Calu3 (cell line): ENCODE results near the gene RPS6KA2. TPM values are rescaled to one million over a fixed set of nuclear protein-coding genes. Genes with fewer than 3 reads are reported as not detected.

Experiments
- BruUV-seq: library from RNA; stranded (reverse); fragments of 400-500 nt; replicated peaks from 2 replicates; lab custom pipeline; 2021; lab: Mats Ljungman, UMichigan
- CTCF ChIA-PET: fragments of 300-600 bp; sonication (Branson Sonifier 250); formaldehyde crosslinking; loops from one replicate; lab custom pipeline; 2022; ENCODE audit warnings: antibody characterized with exemption; lab: Charles Lee
- DNase-seq: peaks from one replicate; pipeline ENCODE4 v3.0.0; 2022
- H3K27ac Mint-ChIP-seq: one replicate; pipeline ENCODE4 v1.8.0; 2022; ENCODE audit warnings: mixed read lengths; ENCODE audit not compliant: unreplicated experiment
- H3K27me3 Mint-ChIP-seq: one replicate; pipeline ENCODE4 v1.8.0; 2022; ENCODE audit warnings: mixed read lengths; ENCODE audit not compliant: unreplicated experiment
- H3K36me3 Mint-ChIP-seq: one replicate; pipeline ENCODE4 v1.8.0; 2022; ENCODE audit warnings: mild to moderate bottlenecking, moderate library complexity, mixed read lengths; ENCODE audit not compliant: insufficient read depth, unreplicated experiment
- H3K4me1 Mint-ChIP-seq: one replicate; pipeline ENCODE4 v1.8.0; 2022; ENCODE audit warnings: mild to moderate bottlenecking, low read depth, mixed read lengths; ENCODE audit not compliant: unreplicated experiment
- H3K4me3 Mint-ChIP-seq: one replicate; pipeline ENCODE4 v1.8.0; 2022; ENCODE audit warnings: mild to moderate bottlenecking, low read depth, moderate library complexity, mixed read lengths; ENCODE audit not compliant: unreplicated experiment
- H3K9me3 Mint-ChIP-seq: one replicate; pipeline ENCODE4 v1.8.0; 2022; ENCODE audit warnings: low read depth, mixed read lengths; ENCODE audit not compliant: unreplicated experiment
- intact Hi-C: fragments of 100-400 bp; cut with micrococcal nuclease; formaldehyde crosslinking; loops from one replicate; pipeline ENCODE4 v1.10.0; 2022; ENCODE audit not compliant: unreplicated experiment
- total RNA-seq: library from RNA; stranded (reverse); gene quantifications from 2 replicates; pipeline ENCODE4 v1.2.3, GENCODE V29; 2022
- TF ChIP-seq, protein P1 (sequence below): fragments of 200-600 bp; IDR thresholded peaks from one replicate; pipeline ENCODE4 v1.8.0; 2022; ENCODE audit warnings: antibody characterized with exemption; ENCODE audit not compliant: unreplicated experiment

The RPS6KA2 gene
- total RNA-seq, 1 experiment from 2014 or later, result 41.3 TPM

DNA sequence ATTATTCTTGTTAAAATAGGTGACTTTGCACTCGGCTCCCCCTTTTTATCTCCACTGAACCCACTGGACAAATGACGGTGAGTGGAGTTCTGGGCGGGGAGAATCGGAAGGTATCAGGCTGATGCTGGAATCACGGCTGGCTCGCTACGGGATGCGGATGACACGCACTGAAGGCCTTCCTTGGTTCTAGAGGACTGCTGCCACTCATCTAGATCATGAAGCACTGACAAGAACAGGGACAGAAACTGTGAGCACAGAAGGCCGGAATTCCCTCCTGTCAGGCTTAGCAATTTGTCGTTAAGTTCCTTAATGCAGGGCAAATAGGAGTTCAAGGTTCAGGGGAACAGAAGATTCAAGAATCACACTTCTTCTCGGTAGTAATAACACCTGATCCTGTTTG lies 154.4 kb downstream of the RPS6KA2 start:
- CTCF ChIA-PET, result no interaction called here
- TF ChIP-seq, protein P1, sequence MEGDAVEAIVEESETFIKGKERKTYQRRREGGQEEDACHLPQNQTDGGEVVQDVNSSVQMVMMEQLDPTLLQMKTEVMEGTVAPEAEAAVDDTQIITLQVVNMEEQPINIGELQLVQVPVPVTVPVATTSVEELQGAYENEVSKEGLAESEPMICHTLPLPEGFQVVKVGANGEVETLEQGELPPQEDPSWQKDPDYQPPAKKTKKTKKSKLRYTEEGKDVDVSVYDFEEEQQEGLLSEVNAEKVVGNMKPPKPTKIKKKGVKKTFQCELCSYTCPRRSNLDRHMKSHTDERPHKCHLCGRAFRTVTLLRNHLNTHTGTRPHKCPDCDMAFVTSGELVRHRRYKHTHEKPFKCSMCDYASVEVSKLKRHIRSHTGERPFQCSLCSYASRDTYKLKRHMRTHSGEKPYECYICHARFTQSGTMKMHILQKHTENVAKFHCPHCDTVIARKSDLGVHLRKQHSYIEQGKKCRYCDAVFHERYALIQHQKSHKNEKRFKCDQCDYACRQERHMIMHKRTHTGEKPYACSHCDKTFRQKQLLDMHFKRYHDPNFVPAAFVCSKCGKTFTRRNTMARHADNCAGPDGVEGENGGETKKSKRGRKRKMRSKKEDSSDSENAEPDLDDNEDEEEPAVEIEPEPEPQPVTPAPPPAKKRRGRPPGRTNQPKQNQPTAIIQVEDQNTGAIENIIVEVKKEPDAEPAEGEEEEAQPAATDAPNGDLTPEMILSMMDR, result no peak
- DNase-seq, result no peak
- Mint-ChIP-seq H3K27me3 (no peaks in the 10 kb centered on the region), H3K9me3 (no peaks in the 10 kb centered on the region), H3K27ac (no peak overlapping the region), H3K4me1 (no peaks in the 10 kb centered on the region), H3K36me3 (no peaks in the 10 kb centered on the region), H3K4me3 (no peak overlapping the region)
- intact Hi-C loops, result no loop called here
- BruUV-seq, result no TSS peak

GRCh38 chr6:166471797-166472260 lies 155.2 kb downstream of the RPS6KA2 start:
- no TSS peak for BruUV-seq
- peaks cover 4% of the 10 kb centered on the region for H3K4me1 Mint-ChIP-seq
- no peaks in the 10 kb centered on the region for H3K9me3 Mint-ChIP-seq
- H3K27ac Mint-ChIP-seq, result no peak overlapping the region
- CTCF ChIA-PET, result no interaction called here
- no peak overlapping the region for H3K4me3 Mint-ChIP-seq
- no peaks in the 10 kb centered on the region for H3K27me3 Mint-ChIP-seq
- DNase-seq, result no peak
- TF ChIP-seq, protein P1, result no peak
- H3K36me3 Mint-ChIP-seq, result no peaks in the 10 kb centered on the region
- intact Hi-C loops, result no loop called here

- TF ChIP-seq, protein P1, result no peak
- H3K27ac Mint-ChIP-seq, result no peak overlapping the region
- no peaks in the 10 kb centered on the region for H3K9me3 Mint-ChIP-seq
- no peaks in the 10 kb centered on the region for H3K27me3 Mint-ChIP-seq
- BruUV-seq, result no TSS peak
- peaks cover 9% of the 10 kb centered on the region for H3K4me1 Mint-ChIP-seq
- CTCF ChIA-PET, result no interaction called here
- H3K36me3 Mint-ChIP-seq, result peaks cover 1% of the 10 kb centered on the region
- no peak overlapping the region for H3K4me3 Mint-ChIP-seq
- intact Hi-C loops, result no loop called here
- DNase-seq, result no peak
Observed at GRCh38 chr6:166470863-166471410, 156.1 kb downstream of the RPS6KA2 start.

DNA sequence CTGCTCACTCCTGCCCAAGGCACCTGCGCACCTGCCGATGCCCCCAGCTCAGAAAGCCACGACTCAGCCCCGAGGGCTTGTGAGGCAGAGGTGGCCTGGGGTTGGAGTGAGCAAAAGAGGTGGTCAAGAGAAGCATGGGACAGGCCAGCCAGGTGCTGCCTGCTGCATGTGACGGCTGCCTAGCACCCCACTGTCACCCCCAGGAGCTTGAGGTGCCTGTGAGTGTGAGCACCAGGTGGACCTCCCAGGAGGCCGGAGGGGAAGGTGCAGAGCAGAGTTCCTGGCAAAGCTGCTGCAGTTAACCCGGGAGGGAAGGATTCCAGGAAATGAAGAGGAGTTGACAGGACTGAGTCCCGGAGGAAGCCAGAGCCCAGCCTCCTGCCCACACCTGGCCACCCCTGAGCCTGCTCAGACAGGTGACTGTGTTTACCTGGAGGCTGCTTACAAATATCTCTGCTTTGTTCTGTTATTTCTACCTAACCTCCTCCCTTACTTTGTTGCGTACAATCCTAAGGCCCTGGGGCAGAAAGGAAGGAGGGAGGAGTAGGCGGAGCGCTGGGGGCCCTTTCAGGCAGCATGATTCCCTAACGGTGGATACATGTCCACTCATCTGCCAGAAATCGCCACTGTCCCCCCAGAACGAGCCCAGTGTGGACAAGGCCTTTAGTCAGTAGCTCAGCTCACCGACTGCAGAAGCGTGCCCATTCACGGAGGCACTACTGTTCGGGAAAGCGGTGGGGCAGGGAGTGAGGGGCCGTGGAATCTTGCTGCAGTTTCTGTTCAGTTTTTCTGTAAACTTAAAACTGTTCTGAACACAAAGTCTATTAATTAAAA lies 156.8 kb downstream of the RPS6KA2 start:
- no peak overlapping the region for H3K4me3 Mint-ChIP-seq
- no peaks in the 10 kb centered on the region for H3K27me3 Mint-ChIP-seq
- intact Hi-C loops, result no loop called here
- peaks cover 9% of the 10 kb centered on the region for H3K4me1 Mint-ChIP-seq
- CTCF ChIA-PET, result no interaction called here
- no peak for DNase-seq
- no TSS peak for BruUV-seq
- TF ChIP-seq, protein P1, result no peak
- H3K27ac Mint-ChIP-seq, result no peak overlapping the region
- peaks cover 8% of the 10 kb centered on the region for H3K36me3 Mint-ChIP-seq
- no peaks in the 10 kb centered on the region for H3K9me3 Mint-ChIP-seq
